Type B pancreatic cell (in vitro differentiated cells): ENCODE data around the gene ZDBF2. TPM values are rescaled to one million over a fixed set of nuclear protein-coding genes. Genes with fewer than 3 reads are reported as not detected.

ENCODE experiments used
- DNase-seq: peaks from one replicate; pipeline ENCODE4 v3.0.0; 2021; ENCODE audit warnings: mixed read lengths; ENCODE audit not compliant: unreplicated experiment; ENCODE audit errors: extremely low spot score
- H3K27ac Mint-ChIP-seq: 2 replicates; pipeline ENCODE4 v1.8.0; 2021; ENCODE audit warnings: mild to moderate bottlenecking, mixed read lengths
- H3K27me3 Mint-ChIP-seq: 2 replicates; pipeline ENCODE4 v1.8.0; 2021; ENCODE audit warnings: mixed read lengths
- H3K36me3 Mint-ChIP-seq: 2 replicates; pipeline ENCODE4 v1.8.0; 2021; ENCODE audit warnings: mixed read lengths
- H3K4me1 Mint-ChIP-seq: one replicate; pipeline ENCODE4 v1.8.0; 2021; ENCODE audit warnings: mixed read lengths; ENCODE audit not compliant: unreplicated experiment
- H3K4me3 Mint-ChIP-seq: 2 replicates; pipeline ENCODE4 v1.8.0; 2021; ENCODE audit warnings: mild to moderate bottlenecking, mixed read lengths
- H3K9me3 Mint-ChIP-seq: 2 replicates; pipeline ENCODE4 v1.8.0; 2021; ENCODE audit warnings: mixed read lengths
- CTCF ChIP-seq: fragments of 200-600 bp; sonication (generic); conservative IDR thresholded peaks from 2 replicates; pipeline ENCODE4 v1.5.0; 2021; ENCODE audit warnings: antibody characterized with exemption, mild to moderate bottlenecking
- total RNA-seq: library from RNA; stranded (reverse); gene quantifications from 2 replicates; pipeline ENCODE4 v1.2.1, GENCODE V29; 2021; ENCODE audit warnings: low replicate concordance

The ZDBF2 gene
- total RNA-seq, 1 donor from 2014 or later = 35.1 TPM

GRCh38 chr2:206341396-206341795 lies 66.9 kb downstream of the ZDBF2 start:
- H3K9me3 Mint-ChIP-seq = no peaks in the 10 kb centered on the region
- H3K4me1 Mint-ChIP-seq = no peaks in the 10 kb centered on the region
- H3K27ac Mint-ChIP-seq = no peak overlapping the region
- H3K36me3 Mint-ChIP-seq = no peaks in the 10 kb centered on the region
- H3K4me3 Mint-ChIP-seq = no peak overlapping the region
- H3K27me3 Mint-ChIP-seq = no peaks in the 10 kb centered on the region
- no peak for DNase-seq
- no peak for TF ChIP-seq CTCF

- H3K9me3 Mint-ChIP-seq = no peaks in the 10 kb centered on the region
- H3K27me3 Mint-ChIP-seq = no peaks in the 10 kb centered on the region
- no peaks in the 10 kb centered on the region for H3K4me1 Mint-ChIP-seq
- H3K4me3 Mint-ChIP-seq = no peak overlapping the region
- no peak for DNase-seq
- H3K27ac Mint-ChIP-seq = no peak overlapping the region
- no peaks in the 10 kb centered on the region for H3K36me3 Mint-ChIP-seq
- no peak for TF ChIP-seq CTCF
These were observed 68.7 kb downstream of the ZDBF2 start for GRCh38 chr2:206343144-206343543.

DNA sequence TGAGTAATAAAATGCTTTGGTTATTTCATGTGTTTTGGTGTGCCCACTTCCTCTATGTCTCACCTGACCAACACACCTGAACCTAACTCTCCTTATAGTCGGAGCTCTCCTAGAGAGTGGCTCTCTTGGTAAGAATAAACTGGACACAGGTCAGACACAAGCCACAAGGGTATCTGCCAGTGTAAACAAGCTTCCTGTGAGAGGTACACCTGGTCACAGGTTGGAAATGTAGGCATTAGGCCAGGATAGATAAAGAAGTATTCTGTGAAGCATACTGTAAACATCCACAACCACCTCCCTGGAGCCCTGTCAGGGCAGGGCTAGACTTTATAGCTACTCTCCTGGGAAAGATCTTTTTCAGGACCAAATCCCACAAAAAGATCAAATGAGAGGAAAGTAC lies 69.4 kb downstream of the ZDBF2 start:
- no peaks in the 10 kb centered on the region for H3K4me1 Mint-ChIP-seq
- no peak overlapping the region for H3K27ac Mint-ChIP-seq
- no peaks in the 10 kb centered on the region for H3K27me3 Mint-ChIP-seq
- no peak for DNase-seq
- H3K9me3 Mint-ChIP-seq = no peaks in the 10 kb centered on the region
- H3K4me3 Mint-ChIP-seq = no peak overlapping the region
- no peaks in the 10 kb centered on the region for H3K36me3 Mint-ChIP-seq
- no peak for TF ChIP-seq CTCF

DNA sequence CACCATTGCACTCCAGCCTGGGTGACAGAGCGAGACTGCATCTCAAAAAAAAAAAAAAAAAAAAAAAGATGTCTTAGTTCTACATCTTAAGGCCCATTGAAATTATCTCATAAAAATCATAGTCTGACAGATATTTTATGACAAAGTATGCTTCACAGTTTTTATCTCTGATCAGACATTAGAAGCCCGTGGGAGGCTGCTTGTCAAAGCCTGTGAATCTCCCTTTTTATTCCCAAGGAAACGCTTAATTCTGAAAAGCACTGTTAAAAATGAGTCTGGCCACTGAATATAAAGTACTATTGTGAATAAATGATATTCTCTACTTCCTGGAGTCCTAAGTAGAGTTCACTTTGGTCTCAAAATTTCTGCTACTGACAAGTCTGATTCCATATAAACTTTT lies 71.1 kb downstream of the ZDBF2 start:
- no peak overlapping the region for H3K4me3 Mint-ChIP-seq
- H3K9me3 Mint-ChIP-seq = peaks cover 8% of the 10 kb centered on the region

DNA sequence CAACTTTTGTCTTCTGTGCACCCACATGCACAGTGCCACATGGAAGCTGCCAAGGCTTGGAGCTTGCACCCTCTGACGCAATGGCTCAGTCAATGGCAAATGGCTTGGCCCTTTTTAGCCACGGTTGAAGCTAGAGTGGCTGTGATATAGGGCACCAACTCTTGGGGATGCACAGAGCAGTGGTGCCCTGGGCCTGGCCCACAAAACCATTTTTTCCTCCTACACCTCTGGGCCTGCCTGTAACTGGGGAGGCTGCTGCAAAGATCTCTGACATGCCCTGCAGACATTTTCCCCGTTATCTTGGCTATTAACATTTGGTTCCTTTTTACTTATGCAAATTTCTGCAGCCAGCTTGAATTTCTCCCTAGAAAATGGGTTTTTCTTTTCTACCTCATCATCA lies 74.9 kb downstream of the ZDBF2 start:
- H3K27me3 Mint-ChIP-seq = no peaks in the 10 kb centered on the region
- no peak overlapping the region for H3K4me3 Mint-ChIP-seq
- no peaks in the 10 kb centered on the region for H3K36me3 Mint-ChIP-seq
- no peak overlapping the region for H3K27ac Mint-ChIP-seq
- no peaks in the 10 kb centered on the region for H3K4me1 Mint-ChIP-seq
- no peak for TF ChIP-seq CTCF
- H3K9me3 Mint-ChIP-seq = peaks cover 8% of the 10 kb centered on the region
- no peak for DNase-seq

More for the DNA sequence above, 71.1 kb downstream of the ZDBF2 start:
- Mint-ChIP-seq H3K27me3 (no peaks in the 10 kb centered on the region), H3K27ac (no peak overlapping the region), H3K4me1 (no peaks in the 10 kb centered on the region), H3K36me3 (no peaks in the 10 kb centered on the region)
- DNase-seq = no peak
- TF ChIP-seq CTCF = no peak

DNA sequence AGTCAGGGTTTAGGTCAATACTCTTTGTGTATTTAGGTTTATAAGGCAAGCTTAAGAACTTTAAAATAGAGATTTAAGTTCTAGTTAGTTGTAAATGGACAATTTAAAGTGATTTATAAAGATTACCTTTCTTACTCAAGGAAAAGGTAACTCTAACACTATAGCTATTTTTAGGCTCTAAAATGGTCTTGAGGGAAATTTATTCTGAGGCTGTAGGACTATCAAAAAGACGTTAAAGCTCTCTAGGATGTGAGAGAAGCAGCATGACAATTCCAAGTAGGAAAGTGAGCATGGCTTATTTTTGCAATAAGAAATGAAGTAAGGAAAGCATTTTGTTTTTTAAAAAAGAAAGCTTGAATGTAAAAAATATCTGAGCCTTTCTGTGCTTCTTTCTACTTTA lies 78.1 kb downstream of the ZDBF2 start:
- no peaks in the 10 kb centered on the region for H3K4me1 Mint-ChIP-seq
- H3K36me3 Mint-ChIP-seq = no peaks in the 10 kb centered on the region
- no peak overlapping the region for H3K4me3 Mint-ChIP-seq
- no peak for DNase-seq
- no peak for TF ChIP-seq CTCF
- H3K9me3 Mint-ChIP-seq = peaks cover 8% of the 10 kb centered on the region
- no peak overlapping the region for H3K27ac Mint-ChIP-seq
- H3K27me3 Mint-ChIP-seq = no peaks in the 10 kb centered on the region
